Adipose tissue (tissue), 3 donors: ENCODE data around the gene FXYD7. TPM values are rescaled to one million over a fixed set of nuclear protein-coding genes. Genes with fewer than 3 reads are reported as not detected.
A peak's percentile ranks its signal among the peaks of the same experiment; 100 is the strongest.
"Not testable (repeated sequence)": the region's sequence is repeated elsewhere in the genome, so short reads cannot be mapped to it uniquely, and the experiment has no call there.

Source experiments
- H3K27ac ChIP-seq: one replicate; pipeline ENCODE4 v1.5.1; 2013; ENCODE audit warnings: low read depth, low read length
- WGBS, 3 donors: extraction: QIAGEN DNeasy Blood & Tissue Kit; methylation state at CpG; one replicate each; pipeline ENCODE4 v1.1.7; 2013; 5-methylcytosine and 5-hydroxymethylcytosine counted together
- polyA plus RNA-seq, 3 donors: library from polyadenylated mRNA; stranded (reverse); fragments of 200-250 nt; gene quantifications; one replicate each; pipeline ENCODE4 v1.2.3, GENCODE V29; 2013
- donor health status: healthy with polysubstance abuse.
- donor health status: Bipolar disorder and iron deficiency.
- donor health status: healthy.

Gene FXYD7
- polyA plus RNA-seq, 3 donors, result 0.12 to 2.4 (median 0.45) TPM

DNA sequence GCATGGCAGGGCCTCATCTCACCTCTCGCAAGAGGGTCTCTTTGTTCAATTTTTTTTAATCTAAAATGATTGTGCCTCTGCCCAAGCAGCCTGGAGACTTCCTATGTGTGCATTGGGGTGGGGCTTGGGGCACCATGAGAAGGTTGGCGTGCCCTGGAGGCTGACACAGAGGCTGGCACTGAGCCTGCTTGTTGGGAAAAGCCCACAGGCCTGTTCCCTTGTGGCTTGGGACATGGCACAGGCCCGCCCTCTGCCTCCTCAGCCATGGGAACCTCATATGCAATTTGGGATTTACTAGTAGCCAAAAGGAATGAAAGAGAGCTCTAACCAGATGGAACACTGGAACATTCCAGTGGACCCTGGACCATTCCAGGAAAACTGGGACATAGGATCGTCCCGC, 19.5 kb upstream of the FXYD7 start:
- WGBS, 3 donors, result 54 to 70% (median 66%) methylated on average over 5 of the region's 5 CpGs

GRCh38 chr19:35124098-35125060, 18.7 kb upstream of the FXYD7 start:
- H3K27ac ChIP-seq, result no peak overlapping the region
- WGBS, 3 donors, result 9 to 10% (median 10%) methylated on average over 42 of the region's 42 CpGs

More for the DNA sequence above, 19.5 kb upstream of the FXYD7 start:
- peak overlapping the region; percentile 62 for H3K27ac ChIP-seq

DNA sequence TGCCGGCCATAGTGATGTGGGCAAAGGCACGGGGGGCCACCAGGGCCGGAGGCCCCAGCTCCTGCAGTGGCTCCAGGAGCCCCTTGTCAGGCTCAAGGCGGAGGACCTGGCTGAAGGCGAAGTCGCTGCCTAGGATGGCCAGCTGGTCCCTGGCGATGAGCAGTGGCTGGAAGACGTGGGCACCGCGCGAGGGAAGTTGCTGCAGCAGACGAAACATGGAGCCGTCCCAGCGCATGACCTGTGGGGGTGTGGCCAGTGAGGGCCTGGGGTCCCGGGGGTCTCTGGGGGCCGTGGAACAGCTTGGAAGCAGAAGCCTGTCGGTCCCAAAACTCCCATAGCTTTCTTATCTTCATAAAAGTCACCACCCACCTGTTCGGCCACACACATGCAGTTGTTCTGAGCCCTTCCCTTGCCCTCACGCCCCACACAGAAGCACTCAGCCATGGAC, 17.8 kb upstream of the FXYD7 start:
- WGBS, 3 donors, result 83 to 88% (median 86%) methylated on average over 19 of the region's 19 CpGs

GRCh38 chr19:35125749-35126623, 17.1 kb upstream of the FXYD7 start:
- no peak overlapping the region for H3K27ac ChIP-seq
- 67 to 88% (median 83%) methylated on average over 34 to 35 of the region's 35 CpGs for WGBS, 3 donors

More for the DNA sequence above, 17.8 kb upstream of the FXYD7 start:
- H3K27ac ChIP-seq, result no peak overlapping the region

DNA sequence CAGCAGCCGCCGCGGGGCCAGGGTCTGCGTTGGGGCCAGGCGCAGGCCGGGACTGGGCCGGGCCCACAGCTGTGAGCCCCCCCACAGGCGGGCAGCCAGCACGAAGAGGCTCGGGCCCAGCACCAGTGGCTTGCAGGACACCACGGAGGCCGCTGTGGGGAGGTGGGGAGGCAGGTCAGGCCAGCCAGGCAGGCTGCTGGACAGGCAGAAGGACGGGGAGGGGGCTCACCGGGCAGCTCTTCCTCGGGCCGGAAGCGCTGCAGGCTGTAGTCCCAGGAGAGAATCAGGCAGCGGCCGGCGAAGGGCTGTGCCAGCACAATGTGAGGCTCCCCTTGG, 16.5 kb upstream of the FXYD7 start:
- H3K27ac ChIP-seq, result no peak overlapping the region
- 45 to 62% (median 51%) methylated on average over 17 to 20 of the region's 20 CpGs for WGBS, 3 donors

- H3K27ac ChIP-seq, result no peak overlapping the region
- 85 to 87% (median 86%) methylated on average over 7 of the region's 7 CpGs for WGBS, 3 donors
These were observed 15.2 kb upstream of the FXYD7 start for GRCh38 chr19:35127871-35128270.

DNA sequence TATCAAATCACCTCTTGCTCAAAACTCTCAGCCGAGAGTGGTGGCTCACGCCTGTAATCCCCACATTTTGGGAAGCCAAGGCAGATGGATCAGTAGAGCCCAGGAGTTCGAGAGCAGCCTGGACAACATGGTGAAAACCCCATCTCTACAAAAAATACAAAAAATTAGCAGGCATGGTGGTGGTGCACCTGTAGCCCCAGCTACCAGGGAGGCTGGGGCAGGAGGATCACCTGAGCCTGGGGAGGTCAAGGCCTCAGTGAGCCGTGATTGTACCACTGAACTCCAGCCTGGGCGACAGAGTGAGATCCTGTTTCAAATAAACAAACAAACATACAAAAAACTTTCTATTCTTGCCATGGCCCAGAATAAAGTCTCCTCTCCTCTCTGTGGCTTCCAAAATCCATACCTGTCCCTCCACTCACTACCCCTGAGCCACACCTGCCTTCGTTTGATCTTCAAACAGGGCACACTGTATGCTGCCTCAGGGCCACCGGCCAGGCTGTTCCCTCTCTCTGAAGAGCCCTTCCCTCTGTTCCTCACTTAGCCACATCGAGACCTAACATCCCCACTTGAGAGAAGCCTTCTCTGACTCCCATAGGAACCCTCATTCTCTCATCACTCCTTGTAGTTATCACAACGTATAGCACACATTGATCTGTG, 14.5 kb upstream of the FXYD7 start:
- 87 to 90% (median 90%) methylated on average over 9 of the region's 9 CpGs for WGBS, 3 donors
- H3K27ac ChIP-seq, result no peak overlapping the region

DNA sequence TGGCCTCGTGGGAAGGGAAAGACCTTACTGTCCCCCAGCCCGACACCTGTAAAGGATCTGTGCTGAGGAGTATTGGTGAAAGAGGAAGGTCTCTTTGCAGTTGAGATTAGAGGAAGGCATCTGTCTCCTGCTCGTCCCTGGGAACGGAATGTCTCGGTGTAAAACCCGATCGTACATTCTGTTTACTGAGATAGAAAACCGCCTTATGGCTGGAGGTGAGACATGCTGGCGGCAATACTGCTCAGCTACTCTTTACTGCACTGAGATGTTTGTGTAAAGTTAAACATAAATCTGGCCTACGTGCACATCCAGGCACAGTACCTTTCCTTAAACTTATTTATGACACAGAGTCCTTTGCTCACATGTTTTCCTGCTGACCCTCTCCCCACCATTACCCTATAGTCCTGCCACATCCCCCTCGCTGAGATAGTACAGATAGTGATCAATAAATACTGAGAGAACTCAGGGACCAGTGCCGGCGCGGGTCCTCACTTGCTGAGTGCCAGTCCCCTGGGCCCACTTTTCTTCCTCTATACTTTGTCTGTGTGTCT, 13.3 kb upstream of the FXYD7 start:
- 46 to 69% (median 67%) methylated on average over 14 of the region's 14 CpGs for WGBS, 3 donors
- not testable (repeated sequence) for H3K27ac ChIP-seq

GRCh38 chr19:35130761-35131720, 12.0 kb upstream of the FXYD7 start:
- WGBS, 3 donors, result 83 to 87% (median 86%) methylated on average over 30 to 31 of the region's 31 CpGs

DNA sequence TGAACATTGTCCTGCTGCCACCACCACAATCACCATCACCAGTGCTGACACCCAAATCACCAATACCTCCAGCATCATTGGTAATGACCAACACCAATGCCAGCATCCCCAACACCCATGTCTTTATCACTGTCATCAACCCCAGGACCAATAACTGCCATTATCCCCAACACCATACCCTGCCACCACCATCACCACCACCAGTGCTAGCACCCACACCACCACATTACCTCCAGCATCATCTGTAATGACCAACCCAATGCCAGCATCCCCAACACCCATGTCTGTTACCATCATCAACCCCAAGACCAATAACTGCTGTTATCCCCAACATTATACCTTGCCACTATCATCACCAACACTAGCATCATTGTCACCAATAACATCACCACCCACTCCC, 10.8 kb upstream of the FXYD7 start:
- no peak overlapping the region for H3K27ac ChIP-seq

More at GRCh38 chr19:35130761-35131720, 12.0 kb upstream of the FXYD7 start:
- no peak overlapping the region for H3K27ac ChIP-seq

DNA sequence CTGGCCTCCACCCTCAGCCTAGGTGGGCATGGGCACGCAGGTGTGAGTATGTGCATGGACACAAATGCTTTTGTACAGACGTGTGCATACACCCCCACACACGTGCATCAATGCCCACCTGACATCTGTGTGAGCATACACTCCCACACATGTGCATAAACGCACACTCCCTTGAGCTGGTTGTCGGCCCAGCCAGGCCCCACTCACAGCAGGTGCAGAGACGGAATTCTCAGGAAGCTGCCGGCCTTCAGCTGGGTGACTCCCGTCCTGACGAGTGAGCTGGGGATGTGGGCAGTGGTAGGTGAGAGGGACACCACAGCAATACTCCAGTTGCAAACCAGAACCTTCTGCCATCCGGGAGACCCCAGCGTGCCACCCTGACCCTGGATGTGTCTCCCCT, 9.2 kb upstream of the FXYD7 start:
- no peak overlapping the region for H3K27ac ChIP-seq
- 70 to 82% (median 73%) methylated on average over 11 of the region's 11 CpGs for WGBS, 3 donors

- WGBS, 3 donors, result 59 to 66% (median 61%) methylated on average over 12 to 15 of the region's 15 CpGs
- H3K27ac ChIP-seq, result no peak within 1 kb of the TSS
These were observed 8.3 kb upstream of the FXYD7 start, which contains the start of gene LGI4 for GRCh38 chr19:35134601-35135242. Gene LGI4 (minus strand): TSS chr19:35135059. CDS start chr19:35134680, 379 bp downstream.

- WGBS, 3 donors, result 0 to 2% (median 1%) methylated on average over 7 of the region's 7 CpGs
- H3K27ac ChIP-seq, result no peak overlapping the region
These were observed 7.6 kb upstream of the FXYD7 start for GRCh38 chr19:35135389-35135909.

- WGBS, 3 donors, result 79 to 80% (median 79%) methylated on average over 11 of the region's 11 CpGs
- H3K27ac ChIP-seq, result no peak overlapping the region
These were observed 6.8 kb upstream of the FXYD7 start for GRCh38 chr19:35136231-35136630.

GRCh38 chr19:35136977-35137702, 5.9 kb upstream of the FXYD7 start:
- WGBS, 3 donors, result 31 to 66% (median 60%) methylated on average over 9 of the region's 9 CpGs
- no peak overlapping the region for H3K27ac ChIP-seq

GRCh38 chr19:35138305-35138892, 4.7 kb upstream of the FXYD7 start, which contains the start of gene FXYD1:
Gene FXYD1 (plus strand): TSS chr19:35138824. CDS start chr19:35140080, 1,256 bp downstream.
- 51 to 80% (median 59%) methylated on average over 15 to 18 of the region's 18 CpGs for WGBS, 3 donors
- no peak within 1 kb of the TSS for H3K27ac ChIP-seq
